Cardiac muscle cell (in vitro differentiated cells and primary cell): ENCODE results near the gene DLG5. TPM values are rescaled to one million over a fixed set of nuclear protein-coding genes. Genes with fewer than 3 reads are reported as not detected.

Experiments used
- DNase-seq, 2 donors: peaks; one replicate each; pipeline versions ENCODE4 v3.0.0 to v3.0.0-alpha.2; 2010 to 2017; ENCODE audit warnings: low read depth in 1 of 2, low spot score in 1 of 2
- H3K27ac ChIP-seq: fragments of 200-600 bp; sonication (generic); 2 replicates; pipeline ENCODE4 v1.5.1; 2016
- H3K27me3 ChIP-seq: fragments of 200-600 bp; sonication (generic); 2 replicates; pipeline ENCODE4 v1.6.0; 2016; ENCODE audit warnings: control low read depth
- H3K36me3 ChIP-seq: fragments of 200-600 bp; sonication (generic); 2 replicates; pipeline ENCODE4 v1.5.1; 2016; ENCODE audit warnings: control low read depth
- H3K4me1 ChIP-seq: fragments of 200-600 bp; sonication (generic); 2 replicates; pipeline ENCODE4 v1.8.1; 2017; ENCODE audit warnings: low read depth, mild to moderate bottlenecking, mixed run types
- H3K4me3 ChIP-seq: fragments of 200-600 bp; sonication (generic); 2 replicates; pipeline ENCODE4 v1.5.1; 2016; ENCODE audit warnings: mild to moderate bottlenecking
- H3K9me3 ChIP-seq: fragments of 200-600 bp; sonication (generic); 2 replicates; pipeline ENCODE4 v1.5.1; 2017; ENCODE audit warnings: low read depth, mild to moderate bottlenecking, control low read depth
- CTCF ChIP-seq: IDR thresholded peaks from 2 replicates; pipeline ENCODE4 v1.5.1; 2012; ENCODE audit warnings: low read depth, mild to moderate bottlenecking, low read length
- polyA plus RNA-seq: library from polyadenylated mRNA; unstranded; fragments of >200 nt; fragmentation: Nextera tagmentation; extraction: Ambion mirVana; gene quantifications from 2 replicates; pipeline ENCODE4 v1.2.1, GENCODE V29; 2016
- total RNA-seq: library from RNA; depleted of rRNA; stranded (reverse); fragments of >200 nt; gene quantifications from 2 replicates; pipeline ENCODE4 v1.2.3, GENCODE V29; 2016

Gene DLG5
- total and polyA plus RNA-seq, 2 experiments from 2014 or later = 20.3 to 64.4 TPM

- peak; percentile 10 for TF ChIP-seq CTCF
- DNase-seq = peak in 1 of 2 donors; percentile 63
- Histone ChIP-seq H3K27me3 (no peaks in the 10 kb centered on the region), H3K27ac (no peak overlapping the region), H3K4me1 (peaks cover 6% of the 10 kb centered on the region), H3K4me3 (no peak overlapping the region), H3K9me3 (no peaks in the 10 kb centered on the region), H3K36me3 (no peaks in the 10 kb centered on the region)
Observed at GRCh38 chr10:77911535-77912123, 14.9 kb downstream of the DLG5 start.

GRCh38 chr10:77910524-77911145 lies 15.9 kb downstream of the DLG5 start:
- Histone ChIP-seq H3K27me3 (no peaks in the 10 kb centered on the region), H3K4me3 (no peak overlapping the region), H3K4me1 (peaks cover 6% of the 10 kb centered on the region), H3K9me3 (no peaks in the 10 kb centered on the region), H3K27ac (no peak overlapping the region), H3K36me3 (no peaks in the 10 kb centered on the region)
- DNase-seq = no peak
- no peak for TF ChIP-seq CTCF

GRCh38 chr10:77909749-77910375 lies 16.7 kb downstream of the DLG5 start:
- Histone ChIP-seq H3K27me3 (no peaks in the 10 kb centered on the region), H3K4me1 (peaks cover 6% of the 10 kb centered on the region), H3K4me3 (no peak overlapping the region), H3K27ac (no peak overlapping the region), H3K9me3 (no peaks in the 10 kb centered on the region), H3K36me3 (no peaks in the 10 kb centered on the region)
- TF ChIP-seq CTCF = no peak
- peak in 1 of 2 donors; percentile 50 for DNase-seq

GRCh38 chr10:77909021-77909748 lies 17.4 kb downstream of the DLG5 start:
- H3K9me3 ChIP-seq = no peaks in the 10 kb centered on the region
- DNase-seq = no peak
- H3K27me3 ChIP-seq = no peaks in the 10 kb centered on the region
- no peak overlapping the region for H3K4me3 ChIP-seq
- no peaks in the 10 kb centered on the region for H3K36me3 ChIP-seq
- TF ChIP-seq CTCF = no peak
- H3K27ac ChIP-seq = peak overlapping the region; percentile 27
- peaks cover 6% of the 10 kb centered on the region for H3K4me1 ChIP-seq

GRCh38 chr10:77907900-77908717 lies 18.4 kb downstream of the DLG5 start:
- no peaks in the 10 kb centered on the region for H3K27me3 ChIP-seq
- no peak overlapping the region for H3K4me3 ChIP-seq
- TF ChIP-seq CTCF = no peak
- DNase-seq = peak in 1 of 2 donors; percentile 39
- peaks cover 6% of the 10 kb centered on the region for H3K4me1 ChIP-seq
- H3K9me3 ChIP-seq = no peaks in the 10 kb centered on the region
- peak overlapping the region; percentile 27 for H3K27ac ChIP-seq
- H3K36me3 ChIP-seq = no peaks in the 10 kb centered on the region
